GM18858 (cell line): ENCODE measurements around the gene FAM118B.
"Not testable (repeated sequence)": the region's sequence is repeated elsewhere in the genome, so short reads cannot be mapped to it uniquely, and the experiment has no call there.

Experiments
- ATAC-seq: cut with Tn5 transposase; IDR thresholded peaks from one replicate; pipeline ENCODE4 v1.9.1; 2021; ENCODE audit not compliant: unreplicated experiment

Gene FAM118B

GRCh38 chr11:126216526-126217305 is 5.1 kb downstream of the FAM118B start:
- ATAC-seq = no peak

DNA sequence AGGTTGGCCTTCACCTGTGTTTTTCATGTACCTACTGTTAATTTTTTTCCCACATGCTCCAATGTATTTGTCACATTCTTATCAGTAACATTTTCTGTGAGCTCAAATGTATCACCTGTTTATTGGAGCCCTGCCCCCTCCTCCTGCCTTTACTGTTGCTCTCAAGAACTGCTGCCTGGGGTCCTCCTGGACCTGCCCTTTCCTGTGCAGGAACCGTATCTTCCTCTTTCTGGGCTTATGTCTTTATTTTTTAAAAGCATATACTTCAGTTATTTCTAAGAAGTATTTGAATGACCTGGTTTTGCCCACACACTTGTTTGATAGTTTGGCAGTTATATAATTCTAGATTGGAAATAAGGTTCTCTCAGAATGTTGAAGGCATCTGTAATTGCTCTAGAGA is 5.9 kb downstream of the FAM118B start:
- no peak for ATAC-seq

- ATAC-seq = no peak
These were observed 8.0 kb downstream of the FAM118B start for GRCh38 chr11:126219547-126219946.

GRCh38 chr11:126224647-126225294 is 13.2 kb downstream of the FAM118B start:
- ATAC-seq = no peak

DNA sequence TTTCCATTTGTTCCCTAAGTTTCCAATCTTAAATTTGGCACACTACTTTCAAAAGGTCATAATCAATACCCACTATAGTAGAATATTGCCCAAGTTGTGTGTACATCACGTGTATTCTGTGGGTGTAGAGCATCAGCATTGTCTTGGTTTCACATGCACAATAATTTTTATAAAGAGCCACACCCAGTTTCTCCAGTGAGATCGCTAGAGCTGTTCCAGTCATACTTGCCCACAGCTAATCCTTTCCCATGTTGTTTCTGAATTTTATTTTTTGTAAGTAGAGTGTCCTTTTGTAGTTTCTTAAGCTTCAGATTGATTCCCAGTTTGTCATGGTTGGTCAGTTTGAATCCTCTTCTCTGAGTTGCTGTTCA is 13.7 kb downstream of the FAM118B start:
- no peak for ATAC-seq

GRCh38 chr11:126226334-126227084 is 14.9 kb downstream of the FAM118B start:
- no peak for ATAC-seq

DNA sequence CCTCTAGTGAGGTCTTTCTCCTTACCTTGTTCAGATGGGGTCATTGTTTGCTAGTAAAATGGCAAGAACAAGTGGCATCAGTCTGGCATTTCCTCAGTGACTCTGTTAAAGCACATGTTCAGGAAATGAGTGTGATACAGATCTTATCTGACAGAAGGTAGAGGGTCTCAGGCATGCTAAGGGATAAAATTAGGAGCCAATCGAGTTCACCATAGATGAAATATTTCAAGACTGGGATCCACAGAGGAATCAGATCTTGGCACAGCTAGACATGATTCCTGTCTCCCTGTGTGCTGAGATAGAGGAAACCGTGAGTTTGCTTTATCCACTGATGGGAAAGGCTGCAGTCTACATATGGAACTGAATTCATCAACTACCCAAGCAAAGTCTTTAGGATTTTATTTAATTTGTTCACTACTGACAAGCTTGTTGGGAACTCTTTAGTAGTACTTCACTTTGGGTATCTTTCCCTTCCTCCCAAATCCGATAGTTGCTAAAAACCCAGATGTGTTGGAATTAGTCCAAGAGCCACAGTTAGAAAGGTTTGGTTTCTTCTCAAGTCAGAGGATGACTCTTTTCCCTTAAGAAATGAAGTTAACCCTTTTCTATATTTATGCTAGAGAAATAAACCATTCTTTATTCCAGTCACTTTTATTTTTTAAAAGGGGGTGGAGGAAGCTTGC is 18.4 kb downstream of the FAM118B start:
- ATAC-seq = no peak

GRCh38 chr11:126231725-126232459 is 20.3 kb downstream of the FAM118B start:
- ATAC-seq = no peak

- no peak for ATAC-seq
These were observed 21.1 kb downstream of the FAM118B start for GRCh38 chr11:126232683-126233082.

- ATAC-seq = no peak
These were observed 21.8 kb downstream of the FAM118B start for GRCh38 chr11:126233391-126233790.

GRCh38 chr11:126246636-126247035 is 35.1 kb downstream of the FAM118B start:
- no peak for ATAC-seq

- no peak for ATAC-seq
These were observed 41.7 kb downstream of the FAM118B start for GRCh38 chr11:126253265-126253664.

DNA sequence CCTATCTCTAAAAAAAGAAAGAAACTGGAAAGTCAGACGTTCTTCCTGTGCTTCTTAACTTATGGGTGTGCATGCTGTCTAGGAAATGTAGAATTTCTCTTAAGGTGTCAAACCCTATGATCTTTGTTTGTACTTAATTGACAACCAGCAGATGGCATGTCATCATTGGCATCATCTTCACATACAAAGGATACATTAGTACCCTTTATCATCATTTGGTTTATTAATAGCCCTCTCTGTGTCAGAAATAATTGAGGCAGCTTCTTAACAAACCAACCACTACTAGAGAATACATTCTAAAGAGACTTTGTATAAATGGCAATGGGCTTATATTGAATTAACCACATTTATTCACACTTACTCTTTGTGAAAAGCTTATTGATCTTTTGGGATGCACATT is 43.2 kb downstream of the FAM118B start:
- ATAC-seq = no peak

DNA sequence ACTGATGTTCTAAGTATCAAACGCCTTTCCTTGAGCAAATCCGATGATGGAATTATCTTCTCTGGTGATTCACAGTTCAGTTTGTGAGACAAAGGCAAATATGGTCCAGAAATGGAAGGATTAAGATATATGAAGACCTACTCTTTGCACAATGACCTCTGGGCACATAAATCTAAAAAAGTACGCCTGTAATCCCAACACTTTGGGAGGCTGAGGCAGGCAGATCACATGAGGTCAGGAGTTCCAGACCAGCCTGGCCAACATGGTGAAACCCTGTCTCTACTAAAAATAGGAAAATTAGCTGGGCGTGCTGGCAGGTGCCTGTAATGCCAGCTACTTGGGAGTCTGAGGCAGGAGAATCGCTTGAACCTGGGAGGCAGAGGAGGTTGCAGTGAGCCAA is 43.9 kb downstream of the FAM118B start:
- not testable (repeated sequence) for ATAC-seq

GRCh38 chr11:126256216-126256615 is 44.6 kb downstream of the FAM118B start:
- ATAC-seq = no peak

DNA sequence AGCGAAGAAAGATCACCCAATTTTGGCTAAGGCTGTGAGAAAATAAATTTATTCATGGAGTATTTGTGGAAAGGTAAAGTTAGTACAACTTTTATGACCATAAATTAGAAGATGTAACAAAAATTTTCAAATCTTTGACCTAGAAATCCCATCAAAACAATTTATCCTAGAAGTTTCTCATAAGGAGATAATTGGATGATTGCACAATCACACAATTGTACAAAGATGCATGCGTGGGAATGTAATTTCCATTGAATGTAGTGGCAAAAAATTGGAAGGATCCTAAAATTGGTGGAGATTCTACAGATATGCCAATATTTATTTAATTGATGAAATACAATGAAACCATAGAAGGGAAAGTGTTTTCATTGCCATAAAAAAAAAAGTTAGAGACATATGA is 45.6 kb downstream of the FAM118B start:
- no peak for ATAC-seq

- ATAC-seq = no peak
These were observed 46.2 kb downstream of the FAM118B start for GRCh38 chr11:126257764-126258163.

- ATAC-seq = no peak
These were observed 50.6 kb downstream of the FAM118B start for GRCh38 chr11:126262216-126262615.

DNA sequence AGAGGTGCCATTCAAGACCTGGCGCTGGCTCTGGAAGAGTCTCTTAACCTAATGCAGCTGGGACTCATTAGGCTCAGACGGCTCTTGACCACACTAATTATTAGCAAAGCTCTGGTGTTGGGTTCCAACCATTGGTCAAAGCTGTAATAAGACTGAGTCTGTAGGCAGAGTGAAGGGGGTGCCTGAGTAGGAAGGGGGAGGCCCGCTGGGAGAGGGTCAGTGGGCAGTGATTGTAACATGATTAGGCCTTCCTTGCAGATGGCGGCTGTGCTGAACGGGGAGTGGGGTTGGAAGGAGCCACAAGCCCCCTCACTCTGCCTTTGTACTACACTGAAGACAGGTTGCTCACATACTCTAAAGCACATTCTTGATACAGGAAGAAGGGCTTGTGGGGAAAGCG is 51.9 kb downstream of the FAM118B start:
- ATAC-seq = no peak

GRCh38 chr11:126265811-126266210 is 54.2 kb downstream of the FAM118B start:
- ATAC-seq = no peak

GRCh38 chr11:126267650-126268049 is 56.1 kb downstream of the FAM118B start:
- no peak for ATAC-seq
